ENCODE data around the gene PSMB5. TPM values are rescaled to one million over a fixed set of nuclear protein-coding genes. Genes with fewer than 3 reads are reported as not detected.

Gene PSMB5
- polyA plus RNA-seq, 4 donors: 204 to 277 (median 233) TPM

DNA sequence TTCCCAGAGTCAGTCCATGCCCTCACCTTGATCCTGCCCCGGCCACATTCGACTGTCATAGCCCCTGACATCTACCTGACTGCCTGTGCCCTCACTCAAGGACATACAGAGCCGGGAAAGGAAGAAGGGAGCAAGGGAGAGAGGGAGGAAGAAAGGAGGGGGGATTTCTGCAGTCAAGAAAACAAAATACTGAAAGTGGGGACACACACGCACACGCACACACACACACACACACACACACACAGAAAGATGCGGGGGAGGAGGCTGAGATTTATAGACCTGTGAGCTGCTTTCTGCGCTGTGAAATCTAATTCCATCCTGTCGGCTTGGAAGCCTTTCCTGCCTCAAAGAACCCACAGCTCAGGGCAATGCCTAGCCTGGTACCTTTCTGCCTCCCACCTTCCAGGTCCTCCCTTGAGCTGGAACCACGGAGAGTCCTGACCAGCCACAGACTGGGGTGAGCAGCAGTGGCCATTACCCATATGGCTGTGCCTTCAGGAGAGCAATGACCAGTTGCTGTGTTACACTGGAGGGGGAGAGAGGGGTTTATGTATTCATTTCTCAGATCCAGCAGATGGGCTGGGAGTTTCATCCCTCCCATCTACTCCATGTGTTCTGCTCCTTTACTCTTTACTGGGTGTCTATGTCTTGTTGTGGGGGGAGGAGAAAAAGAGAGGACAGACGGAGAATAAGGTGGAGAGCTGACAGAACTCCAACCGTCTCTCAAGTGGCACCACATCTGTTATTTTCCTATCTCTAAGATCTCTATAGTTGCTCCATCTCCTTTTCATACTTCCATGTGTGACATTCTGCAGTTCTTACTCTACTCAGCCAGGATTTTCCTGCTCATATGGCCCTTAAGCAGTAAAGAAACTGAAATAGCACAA is 37.7 kb downstream of the PSMB5 start:
- no peak for DNase-seq (ENCODE audit: low read depth in 4 of 4, low spot score in 2 of 4)

DNA sequence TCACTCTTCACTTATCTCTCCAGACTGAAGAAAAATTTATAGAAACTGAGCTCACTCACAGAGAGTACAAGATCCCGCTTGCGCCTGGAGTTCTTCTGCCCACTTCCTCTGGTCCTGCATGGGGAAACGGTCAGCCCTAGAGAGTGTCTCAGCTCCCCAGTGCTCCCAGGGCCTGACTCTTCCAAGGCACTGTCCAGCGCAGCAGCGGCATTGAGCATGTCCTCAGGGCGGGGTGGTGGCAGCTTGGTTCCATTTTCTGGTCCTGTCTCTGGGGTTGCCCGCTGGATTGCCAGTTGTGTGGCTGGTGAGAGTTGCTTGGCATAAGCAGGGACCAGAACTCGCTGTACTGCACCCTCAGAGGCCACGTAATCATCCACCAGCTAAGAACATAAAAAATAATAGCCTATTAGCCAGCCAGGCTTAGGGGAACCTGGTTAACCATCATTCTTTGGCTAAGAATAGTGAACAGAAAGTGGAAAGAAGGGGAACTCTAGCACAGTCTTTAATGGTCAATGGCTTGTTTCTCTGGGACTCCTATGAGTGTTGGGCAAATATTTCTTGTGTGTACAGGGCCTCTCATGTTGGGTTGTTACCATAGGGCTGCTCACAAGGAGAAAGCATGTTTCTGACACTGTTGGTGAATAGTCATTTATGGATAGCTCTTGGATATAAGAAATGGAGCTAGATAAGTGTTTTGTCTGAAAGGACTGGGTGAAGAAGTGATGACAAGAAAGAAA is 38.6 kb downstream of the PSMB5 start:
- no peak for DNase-seq (ENCODE audit: low read depth in 4 of 4, low spot score in 2 of 4)

DNA sequence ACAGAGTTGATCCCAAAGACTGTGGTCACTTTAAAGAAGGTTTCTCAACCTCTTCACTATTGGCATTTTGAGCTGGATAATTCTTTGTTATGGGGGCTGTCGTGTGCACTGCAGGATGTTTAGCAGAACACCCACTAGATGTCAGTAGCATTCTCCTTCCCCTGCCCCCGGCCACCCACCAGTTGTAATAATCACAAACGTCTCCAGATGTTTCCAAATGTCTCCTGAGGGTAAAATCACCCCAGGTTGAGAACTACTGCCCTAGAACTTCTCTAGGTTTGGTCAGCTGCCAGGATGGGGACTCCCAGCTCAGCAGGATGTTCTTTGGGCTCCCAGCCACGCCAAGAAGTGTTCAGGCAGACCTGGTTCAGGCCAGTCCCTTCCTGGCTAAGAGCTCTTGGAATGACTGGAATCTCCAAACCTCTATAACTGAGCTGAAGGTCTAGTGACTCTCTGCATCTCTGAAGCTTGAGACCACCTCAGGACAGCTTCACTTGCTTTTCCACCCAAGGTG is 39.9 kb downstream of the PSMB5 start:
- DNase-seq (ENCODE audit: low read depth in 4 of 4, low spot score in 2 of 4): no peak

DNA sequence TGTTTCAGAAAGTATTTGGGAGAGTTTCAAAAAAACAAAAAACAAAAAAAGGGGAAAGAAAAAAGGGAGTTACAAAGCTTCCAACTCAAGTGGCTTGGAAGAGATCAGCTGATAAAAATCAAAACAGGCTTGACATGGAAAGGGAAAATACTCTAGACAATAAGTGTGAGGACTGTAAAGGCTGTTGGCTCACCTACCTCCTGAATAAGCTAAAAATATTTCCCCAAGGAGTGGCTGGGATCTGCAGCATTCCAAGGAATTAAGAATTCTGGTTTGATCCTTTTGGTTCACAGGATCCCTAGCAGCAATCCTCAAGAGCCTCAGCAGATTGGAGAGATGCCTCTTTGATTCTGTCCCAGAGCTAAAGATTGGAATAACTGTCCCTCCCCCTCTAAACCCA is 41.2 kb downstream of the PSMB5 start:
- no peak for DNase-seq (ENCODE audit: low read depth in 4 of 4, low spot score in 2 of 4)

DNA sequence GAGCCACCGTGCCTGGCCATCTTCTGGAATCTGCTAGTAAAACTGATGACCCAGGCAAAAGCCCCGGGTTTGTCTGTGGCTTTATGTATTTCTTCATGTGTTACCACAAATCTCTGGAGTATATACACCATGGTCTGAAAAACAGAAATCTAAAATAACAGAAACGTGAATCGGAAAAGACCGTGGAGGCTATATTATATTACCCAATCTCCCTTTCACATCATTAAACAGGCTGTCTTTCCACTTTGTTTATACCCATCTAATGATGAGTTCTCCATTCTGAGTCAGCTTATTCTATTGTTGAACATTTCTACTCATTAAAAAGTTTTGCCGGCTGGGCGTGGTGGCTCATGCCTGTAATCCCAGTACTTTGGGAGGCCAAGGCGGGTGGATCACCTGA is 42.8 kb downstream of the PSMB5 start:
- DNase-seq (ENCODE audit: low read depth in 4 of 4, low spot score in 2 of 4): no peak

DNA sequence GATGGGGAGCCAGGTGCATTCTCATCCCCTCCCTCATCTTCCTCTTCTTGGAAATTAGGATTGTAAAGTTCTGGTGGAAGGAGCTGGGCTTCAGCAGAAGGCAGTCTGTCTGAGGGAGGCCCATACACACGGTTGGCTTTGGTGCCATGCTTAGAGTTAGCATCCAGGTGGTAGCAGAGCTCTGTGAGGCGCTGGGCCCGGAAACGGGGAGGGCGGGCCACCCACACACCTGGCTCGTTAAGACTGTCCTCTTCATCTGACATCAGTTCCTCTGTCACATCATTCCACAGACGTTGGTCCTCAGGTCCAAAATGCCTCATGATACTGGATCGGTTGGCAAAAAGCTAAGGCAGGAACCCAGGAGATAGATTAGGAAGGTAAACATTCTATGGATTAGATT is 47.4 kb downstream of the PSMB5 start:
- DNase-seq (ENCODE audit: low read depth in 4 of 4, low spot score in 2 of 4): no peak

DNA sequence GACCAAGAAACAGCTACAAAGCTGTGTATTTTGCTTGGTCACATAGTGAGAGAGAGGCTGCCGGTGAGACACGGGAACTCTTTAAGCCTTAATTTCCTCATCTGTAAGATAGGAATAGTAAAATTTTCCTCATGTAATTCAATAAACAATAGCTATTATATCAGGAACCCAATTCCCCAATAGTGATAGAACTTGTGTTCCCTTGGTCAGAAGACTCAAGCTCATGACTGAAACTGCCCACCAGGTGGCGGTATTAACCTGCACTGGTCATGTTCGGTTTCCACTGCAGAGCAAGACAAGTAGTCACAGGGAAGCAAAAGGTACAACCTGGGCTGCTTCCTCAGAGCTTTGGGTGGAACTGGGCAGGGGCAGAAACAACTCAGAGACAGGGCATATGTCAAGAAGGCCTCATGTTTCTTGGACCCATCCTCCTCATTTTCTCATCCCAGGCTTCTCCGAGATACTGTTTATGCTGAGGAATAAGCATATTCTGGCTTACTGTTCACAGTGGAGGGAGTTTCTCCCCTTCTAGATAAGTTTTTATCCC is 48.1 kb downstream of the PSMB5 start:
- DNase-seq (ENCODE audit: low read depth in 4 of 4, low spot score in 2 of 4): no peak

DNA sequence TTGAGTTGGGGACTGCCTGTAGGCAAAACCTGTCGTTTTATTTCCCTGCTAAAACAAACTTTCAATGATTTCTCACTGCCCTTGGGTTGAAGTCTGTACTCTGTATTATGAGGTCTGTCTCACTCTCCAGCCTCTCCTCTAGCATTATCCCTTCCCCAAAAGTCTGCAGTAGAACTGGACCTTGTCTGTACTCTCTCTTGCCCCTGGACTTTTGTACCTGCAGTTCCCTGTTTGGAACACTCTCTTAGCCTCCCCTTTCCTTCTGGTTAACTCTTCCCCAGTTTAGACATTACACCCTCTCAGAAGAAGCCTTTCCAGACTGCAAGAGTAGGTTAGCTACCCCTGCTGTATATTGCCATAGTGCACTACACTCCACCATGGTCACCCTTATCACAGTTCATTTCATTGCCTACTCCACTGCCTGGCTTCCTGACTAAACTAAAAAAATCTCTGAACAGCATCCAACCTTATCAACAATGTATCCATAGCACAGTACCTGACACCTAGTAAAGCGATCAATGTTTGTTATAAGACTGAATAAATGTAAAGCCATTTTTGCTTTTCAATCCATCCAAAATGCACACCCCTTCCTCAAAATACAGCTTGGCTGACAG is 48.7 kb downstream of the PSMB5 start:
- no peak for DNase-seq (ENCODE audit: low read depth in 4 of 4, low spot score in 2 of 4)

DNA sequence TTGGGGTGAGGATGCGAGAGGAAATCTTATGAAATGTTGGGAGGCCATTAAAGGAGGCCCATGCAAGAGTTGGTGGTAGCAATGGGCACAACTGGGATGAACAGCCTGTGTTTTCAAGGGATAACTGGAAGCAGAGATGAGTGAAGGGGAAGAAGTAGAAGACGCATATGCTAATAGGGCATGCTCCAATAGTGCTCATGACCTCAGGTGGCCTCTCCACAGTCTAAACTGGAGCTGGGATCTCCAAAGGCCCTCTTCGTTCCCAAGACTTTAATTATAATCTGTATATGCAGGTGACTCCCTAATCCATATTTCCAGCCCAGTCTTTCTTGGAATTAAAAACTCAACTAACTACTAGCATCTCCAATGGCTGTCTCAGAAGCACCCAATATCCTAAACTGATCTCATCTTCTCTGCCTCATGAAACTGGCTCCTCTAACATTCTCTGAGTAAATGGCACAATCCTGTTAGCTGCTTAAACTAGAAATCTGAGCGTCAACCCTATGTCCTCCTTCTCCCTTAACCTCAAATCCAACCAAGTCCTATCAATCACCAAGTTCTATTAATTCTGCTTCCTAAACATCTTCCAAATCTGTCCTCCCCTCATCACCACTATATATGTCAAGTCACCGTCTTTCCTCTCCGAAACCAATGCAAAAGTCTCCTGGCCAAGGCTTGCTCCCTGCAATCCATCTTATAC is 49.6 kb downstream of the PSMB5 start:
- DNase-seq (ENCODE audit: low read depth in 4 of 4, low spot score in 2 of 4): no peak

DNA sequence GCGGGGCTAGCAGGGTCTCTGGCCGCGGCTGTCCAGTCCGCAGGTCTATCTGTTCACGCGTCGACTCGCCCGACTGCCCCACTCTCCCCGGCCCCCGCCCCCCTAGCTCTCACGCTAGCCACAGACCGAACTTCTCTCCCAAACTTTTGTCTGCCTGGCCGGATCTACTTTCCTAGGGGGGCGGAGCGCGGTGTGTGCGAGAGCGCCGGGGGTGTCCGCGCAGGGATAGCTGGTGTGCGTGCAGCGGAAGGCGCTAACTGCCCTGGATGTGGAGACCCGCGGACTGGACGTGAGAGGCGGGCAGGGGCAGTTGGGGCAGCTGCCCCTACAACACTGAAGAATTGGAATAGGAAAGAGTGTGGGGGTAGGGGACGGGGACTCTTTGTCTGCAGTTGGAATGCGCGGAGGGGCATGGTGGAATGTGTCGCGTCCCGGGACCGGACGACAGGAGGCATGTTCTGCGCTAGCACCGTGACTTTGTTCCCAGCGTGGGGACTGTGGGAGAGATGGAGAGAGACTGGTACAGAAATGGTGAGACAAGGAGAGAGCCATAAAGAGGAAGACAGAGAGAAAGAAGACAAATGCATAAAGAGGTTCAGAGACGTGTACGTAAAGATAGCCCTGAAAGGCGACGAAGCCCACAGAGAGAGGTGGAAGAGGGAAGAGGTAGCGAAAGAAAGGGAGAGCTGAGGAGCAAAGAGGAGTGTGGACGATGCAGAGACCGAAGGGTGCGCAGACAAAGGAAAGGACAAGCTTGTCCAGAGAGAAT is 52.0 kb downstream of the PSMB5 start, which contains the start of gene AJUBA:
TSS of gene AJUBA (minus strand) at position 75 of the 769 bp plus-strand sequence. CDS start 285 bp downstream, outside the sequence.
- DNase-seq (ENCODE audit: low read depth in 4 of 4, low spot score in 2 of 4): peak in 2 of 4 donors; percentile 91 to 95

DNA sequence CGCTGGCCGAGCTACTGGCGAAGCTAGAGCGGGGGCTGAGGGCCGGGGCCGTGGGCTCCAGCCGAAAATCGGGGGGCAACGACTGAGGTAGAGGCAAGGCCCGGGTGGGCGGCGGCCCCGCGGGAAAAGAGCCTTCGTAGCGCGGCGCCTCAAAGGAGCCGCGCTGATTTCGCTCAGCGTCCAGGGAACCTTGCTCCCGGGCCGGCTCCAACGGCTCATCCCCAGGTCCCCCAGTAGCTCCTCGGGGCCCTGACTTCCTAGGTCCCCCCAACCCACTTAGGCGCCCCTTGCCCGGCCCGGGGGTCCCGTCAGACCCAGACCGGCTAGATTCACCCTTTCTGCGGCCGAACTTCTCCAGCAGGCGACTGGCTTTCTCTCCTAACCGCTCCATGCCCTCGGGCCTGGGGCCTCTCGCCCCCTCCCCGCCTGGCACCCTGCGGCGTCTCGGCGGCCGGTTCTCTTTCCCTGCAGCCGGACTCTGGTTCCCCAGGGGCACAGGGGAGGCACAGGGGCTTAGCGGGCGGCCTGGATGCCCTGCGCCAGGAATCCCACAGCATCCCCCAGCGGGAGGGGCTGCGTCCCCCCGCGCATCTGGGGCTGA is 52.7 kb downstream of the PSMB5 start:
- DNase-seq (ENCODE audit: low read depth in 4 of 4, low spot score in 2 of 4): no peak

DNA sequence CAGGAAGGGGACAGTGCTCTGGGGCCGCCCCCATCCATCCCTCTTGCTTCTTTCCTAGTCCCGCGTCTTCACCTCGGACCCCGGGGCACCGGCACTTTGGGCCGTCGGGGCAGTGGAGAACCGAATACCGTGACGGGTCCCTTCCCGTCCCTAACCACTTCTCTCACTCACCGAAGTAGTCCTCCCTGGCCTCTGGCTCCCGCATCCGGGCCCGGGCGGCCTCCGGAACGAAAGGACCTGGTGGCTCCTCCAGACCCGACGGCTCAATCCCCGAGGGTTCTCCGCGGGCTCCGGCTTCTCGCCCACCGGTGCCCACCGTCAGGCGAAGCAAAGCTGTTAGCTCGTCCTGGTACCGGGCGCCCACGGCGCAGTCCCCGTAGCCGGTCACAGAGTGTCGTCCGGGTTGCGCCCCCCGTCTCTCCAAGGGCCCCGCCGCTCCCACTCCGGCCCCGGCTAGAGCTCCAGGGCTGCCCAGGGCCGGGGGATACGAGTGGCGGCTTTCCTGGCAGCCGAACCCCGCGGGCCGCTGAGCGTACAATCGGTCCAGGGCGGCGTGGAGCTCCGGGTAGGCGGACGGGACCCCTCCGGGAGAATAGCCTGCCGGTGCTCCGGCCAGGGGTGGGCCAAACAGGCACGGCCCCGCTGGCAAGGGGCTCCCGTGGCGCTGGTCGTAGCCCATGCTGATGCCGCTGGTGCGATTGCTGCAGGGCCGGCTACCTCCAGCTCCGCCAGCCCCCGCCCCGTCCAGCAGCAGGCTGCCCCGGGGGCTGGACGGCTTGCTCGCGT is 53.4 kb downstream of the PSMB5 start:
- DNase-seq (ENCODE audit: low read depth in 4 of 4, low spot score in 2 of 4): no peak

DNA sequence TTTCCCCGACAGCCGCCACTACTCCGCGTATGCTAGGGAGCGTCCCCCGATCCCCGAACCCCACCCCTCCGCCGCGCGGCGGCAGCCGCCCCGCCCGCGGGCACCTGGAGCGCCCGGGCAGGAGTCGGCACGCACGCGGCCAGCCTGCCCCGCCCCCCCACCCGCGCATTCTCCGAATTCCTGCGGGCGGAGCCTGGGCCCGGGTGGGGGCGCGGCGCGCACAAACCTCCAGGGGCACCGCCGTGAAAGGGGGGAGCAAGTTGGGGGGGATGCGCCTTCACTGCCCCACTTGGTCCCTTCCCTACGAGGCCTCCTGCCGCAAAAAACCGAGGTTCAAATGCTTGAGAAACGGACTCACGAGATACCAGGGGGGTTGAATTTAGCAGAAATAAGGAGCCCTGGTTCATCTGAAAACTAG is 54.0 kb downstream of the PSMB5 start:
- no peak for DNase-seq (ENCODE audit: low read depth in 4 of 4, low spot score in 2 of 4)

DNA sequence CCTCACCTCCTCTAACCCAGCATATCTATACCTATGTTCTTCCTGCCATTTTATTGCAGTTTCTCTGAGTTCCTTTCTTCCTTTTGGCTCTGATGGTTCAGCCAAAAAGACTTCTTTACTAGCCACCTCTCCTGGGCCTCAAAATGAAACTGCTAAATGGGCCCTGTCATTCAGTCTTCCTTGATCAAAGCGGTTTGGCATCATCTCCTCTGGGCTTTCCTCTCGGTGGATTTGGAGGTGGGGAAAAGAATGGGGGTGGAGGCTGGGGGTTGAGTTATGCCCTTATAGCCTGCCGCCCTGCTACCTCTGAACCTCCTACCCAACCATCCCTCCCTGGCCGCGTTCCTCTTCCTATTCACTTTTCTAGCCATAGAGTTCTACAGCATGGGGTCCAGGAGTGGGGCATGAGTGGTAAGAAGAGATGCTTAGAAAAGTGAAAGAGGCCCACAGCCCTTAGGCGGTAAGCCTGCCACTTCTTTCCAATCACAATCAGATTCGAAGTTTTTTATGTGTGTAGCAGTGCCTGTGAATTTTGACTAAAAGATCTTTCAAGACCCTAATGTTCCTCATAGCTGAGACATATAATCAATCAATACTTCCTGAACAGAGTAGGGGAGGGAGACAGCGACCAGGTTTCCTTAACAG is 54.8 kb downstream of the PSMB5 start:
- no peak for DNase-seq (ENCODE audit: low read depth in 4 of 4, low spot score in 2 of 4)

DNA sequence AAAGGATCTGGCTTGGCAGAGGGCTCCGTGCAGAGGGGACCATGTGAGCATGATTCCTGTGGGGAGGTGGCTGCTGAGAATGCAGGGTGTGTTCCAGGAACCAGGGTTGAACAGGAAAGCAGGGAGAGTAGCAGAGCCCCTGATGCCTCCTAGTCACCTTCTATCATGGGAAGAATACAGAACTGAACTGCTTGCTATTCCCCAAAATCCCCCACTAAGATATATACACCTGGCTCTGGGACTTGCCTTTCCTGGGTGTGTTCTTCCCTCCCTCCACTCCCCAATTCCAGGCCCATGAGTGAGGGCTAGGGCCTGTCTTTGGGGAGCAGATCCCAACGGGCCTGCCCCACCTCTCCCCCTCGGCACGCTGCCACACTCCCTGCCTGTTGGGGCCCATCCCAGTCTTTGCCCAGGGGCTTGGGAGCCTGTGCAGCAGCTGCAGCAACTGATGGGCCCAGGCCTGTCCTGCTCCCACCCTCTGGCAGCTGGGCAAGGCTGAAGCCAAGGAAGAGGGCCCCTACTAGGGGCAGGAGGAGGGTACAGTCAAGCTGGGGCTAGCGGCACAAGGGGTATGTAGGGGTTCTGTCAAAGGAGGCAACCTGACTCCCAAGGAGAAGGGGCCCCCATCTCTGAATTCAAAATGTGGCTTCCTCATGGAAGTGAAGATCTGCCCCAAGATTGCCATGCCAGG is 55.6 kb downstream of the PSMB5 start:
- DNase-seq (ENCODE audit: low read depth in 4 of 4, low spot score in 2 of 4): no peak

DNA sequence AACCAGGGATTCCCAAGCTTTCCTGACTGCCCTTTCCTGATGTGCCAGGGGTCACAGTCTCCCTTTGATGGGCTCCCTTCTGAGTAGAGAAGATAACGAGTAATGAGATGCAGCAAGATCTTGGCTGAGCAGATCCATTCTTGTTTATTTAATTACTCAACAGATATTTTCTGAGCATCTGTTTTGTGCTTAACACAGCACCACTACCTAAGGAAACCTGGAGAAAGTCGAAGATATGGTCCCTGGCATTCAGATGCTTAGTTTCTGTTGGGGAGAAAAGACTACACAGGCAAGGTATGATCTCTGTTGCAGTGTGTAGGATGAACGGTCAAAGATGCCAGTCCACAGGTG is 56.2 kb downstream of the PSMB5 start:
- no peak for DNase-seq (ENCODE audit: low read depth in 4 of 4, low spot score in 2 of 4)

Data from left renal cortex interstitium (tissue), 4 donors.